Activated CD4-positive, alpha-beta T cell treated with anti-CD3 and anti-CD28 coated beads, Interleukin-2, amount 50 U/mL, for 24 hours (primary cell): Measurements from ENCODE around the gene INPP5D.
"Not testable (repeated sequence)": the region's sequence is repeated elsewhere in the genome, so short reads cannot be mapped to it uniquely, and the experiment has no call there.

Experiments
- DNase-seq, 2 donors: peaks; one replicate each; pipeline ENCODE4 v3.0.0-alpha.2; 2020; ENCODE audit warnings: low read depth in 1 of 2, low spot score in 1 of 2

Gene INPP5D

DNA sequence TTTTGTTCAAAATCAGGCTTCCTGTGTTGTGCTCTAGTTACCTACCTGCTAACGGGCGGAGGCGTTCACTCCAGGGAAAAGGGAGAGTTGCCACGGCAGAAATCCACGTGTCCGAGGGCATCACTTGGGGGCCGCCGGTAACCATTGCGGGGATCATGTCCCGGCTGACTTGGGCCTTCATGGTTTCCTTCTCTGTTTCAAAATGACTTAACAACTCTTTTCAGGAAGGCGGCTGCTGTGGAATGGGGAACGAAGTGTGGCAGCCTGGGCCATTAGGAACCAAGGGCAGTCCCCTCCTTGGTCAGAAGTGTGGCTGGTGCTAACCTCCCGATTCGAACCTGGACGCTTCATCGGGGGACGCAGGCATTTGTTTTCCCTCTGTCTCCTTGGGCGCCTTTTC is 56.8 kb downstream of the INPP5D start:
- no peak for DNase-seq

- no peak for DNase-seq
Observed at GRCh38 chr2:233117351-233117750, 57.2 kb downstream of the INPP5D start.

- no peak for DNase-seq
Observed at GRCh38 chr2:233117811-233118647, 57.9 kb downstream of the INPP5D start.

DNA sequence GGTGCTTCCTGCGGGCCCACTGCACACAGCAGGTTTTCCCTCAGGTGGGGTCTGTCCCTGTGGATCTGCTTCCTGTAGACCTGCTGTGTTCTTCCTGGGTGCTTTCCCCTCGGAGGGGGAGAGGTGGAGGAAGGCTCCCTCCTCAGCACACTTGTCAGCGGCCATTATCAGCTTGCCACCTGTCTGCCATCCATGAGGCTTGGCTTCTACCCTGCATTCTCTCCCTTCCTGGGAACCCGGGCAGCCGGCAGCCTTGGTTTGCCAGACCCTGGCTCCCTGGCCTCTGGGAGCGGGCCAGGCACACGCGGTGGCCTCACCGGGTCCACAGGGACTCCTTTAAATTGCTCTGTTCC is 58.5 kb downstream of the INPP5D start:
- DNase-seq, result no peak

DNA sequence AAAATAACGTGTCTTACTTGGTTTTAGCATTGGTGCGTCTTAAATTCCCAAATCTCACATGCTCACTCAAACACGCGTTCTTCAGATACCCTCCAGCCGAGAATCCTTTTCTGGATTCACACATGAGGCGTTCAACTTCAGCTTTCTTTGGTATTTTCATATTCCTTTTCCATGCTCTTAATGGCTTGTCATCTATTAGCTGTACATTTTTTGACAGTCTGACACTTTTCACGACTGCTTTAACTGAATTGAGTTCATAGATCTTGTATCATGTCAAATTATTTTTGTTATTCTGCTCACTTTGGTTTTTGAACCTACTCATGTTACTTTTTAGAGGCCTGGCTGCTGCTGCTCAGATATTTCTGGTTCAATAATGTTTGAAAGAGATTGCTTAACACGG is 59.0 kb downstream of the INPP5D start:
- DNase-seq, result no peak

- no peak for DNase-seq
Observed at GRCh38 chr2:233119806-233120205, 59.7 kb downstream of the INPP5D start.

GRCh38 chr2:233120459-233120858 is 60.3 kb downstream of the INPP5D start:
- DNase-seq, result no peak

DNA sequence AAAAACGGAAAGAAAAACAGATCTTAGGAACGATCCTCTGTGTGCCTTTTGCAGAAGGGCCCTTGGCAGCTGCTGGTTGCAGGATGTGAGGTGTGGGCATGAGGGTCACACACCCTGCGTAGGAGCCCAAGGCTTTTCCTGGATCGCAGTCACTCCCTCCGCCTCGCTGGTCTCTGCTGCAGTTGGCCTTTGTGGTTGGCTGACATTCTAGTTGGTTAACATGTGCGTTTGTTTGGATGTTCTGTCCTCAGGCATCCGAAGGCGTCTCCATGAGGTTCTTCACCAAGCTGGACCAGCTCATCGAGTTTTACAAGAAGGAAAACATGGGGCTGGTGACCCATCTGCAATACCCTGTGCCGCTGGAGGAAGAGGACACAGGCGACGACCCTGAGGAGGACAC is 61.7 kb downstream of the INPP5D start:
- DNase-seq, result no peak

DNA sequence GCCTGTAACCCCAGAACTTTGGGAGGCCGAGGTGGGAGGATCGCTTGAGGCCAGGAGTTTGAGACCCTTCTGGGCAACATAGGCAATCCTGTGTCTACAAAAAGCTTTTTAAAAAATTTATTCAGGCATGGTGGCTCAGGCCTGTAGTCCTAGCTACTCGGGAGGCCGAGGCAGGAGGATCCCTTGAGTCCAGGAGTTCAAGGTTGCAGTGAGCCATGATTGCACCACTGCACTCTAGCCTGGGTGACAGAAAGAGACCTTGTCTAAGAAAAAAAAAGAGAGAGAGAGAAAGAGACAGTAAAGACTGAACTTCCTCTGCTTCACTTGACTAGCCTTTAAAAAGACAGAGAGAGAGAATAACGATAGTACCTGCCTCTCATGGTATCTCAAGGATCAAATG is 62.4 kb downstream of the INPP5D start:
- no peak for DNase-seq

DNA sequence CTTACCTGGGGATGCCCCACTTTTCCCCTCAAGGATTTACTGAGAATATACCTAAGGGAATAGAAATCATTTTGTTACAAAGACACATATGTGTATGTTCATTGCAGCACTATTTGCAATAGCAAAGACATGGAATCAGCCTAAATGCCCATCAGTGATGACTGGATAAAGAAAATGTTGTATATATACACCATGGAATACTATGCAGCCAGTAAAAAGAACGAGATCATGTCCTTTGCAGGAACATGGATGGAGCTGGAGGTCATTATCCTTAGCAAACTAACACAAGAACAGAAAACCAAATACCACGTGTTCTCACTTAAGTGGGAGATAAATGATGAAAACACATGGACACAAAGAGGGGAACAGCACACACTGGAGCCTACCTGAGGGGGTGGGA is 63.4 kb downstream of the INPP5D start:
- DNase-seq, result not testable (repeated sequence)

DNA sequence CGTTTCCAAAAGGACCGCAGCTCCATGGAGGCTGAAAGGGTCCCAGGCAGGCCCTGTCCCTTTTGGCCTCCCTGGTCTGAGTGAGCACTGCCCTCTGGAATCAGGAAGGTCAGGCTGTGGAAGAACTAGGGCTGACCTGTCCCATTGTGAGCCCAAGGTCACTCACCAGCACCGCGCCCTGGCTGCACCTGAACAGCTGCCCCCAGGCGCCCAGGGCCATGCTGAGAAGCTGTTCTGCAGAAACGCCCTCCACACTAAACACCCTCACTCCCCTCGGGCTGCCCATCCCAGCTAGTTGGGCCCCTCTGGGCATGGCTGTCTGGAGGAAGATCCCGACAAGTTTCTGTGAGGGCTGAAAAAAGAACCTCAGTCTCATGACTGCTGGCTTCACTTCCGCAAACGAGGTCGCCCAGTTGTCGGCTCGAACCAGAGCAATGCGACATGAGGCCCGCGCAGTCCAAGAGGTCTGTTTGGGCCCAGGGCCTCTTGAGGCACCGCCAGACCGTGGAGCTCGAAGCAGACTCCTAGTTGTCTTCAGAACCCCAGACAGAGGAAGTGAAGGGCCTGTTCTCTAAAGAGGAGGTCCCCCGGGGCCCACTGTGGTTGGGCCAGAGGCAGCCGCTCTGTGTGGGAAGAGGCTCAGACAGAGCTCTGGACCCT is 64.4 kb downstream of the INPP5D start:
- no peak for DNase-seq

DNA sequence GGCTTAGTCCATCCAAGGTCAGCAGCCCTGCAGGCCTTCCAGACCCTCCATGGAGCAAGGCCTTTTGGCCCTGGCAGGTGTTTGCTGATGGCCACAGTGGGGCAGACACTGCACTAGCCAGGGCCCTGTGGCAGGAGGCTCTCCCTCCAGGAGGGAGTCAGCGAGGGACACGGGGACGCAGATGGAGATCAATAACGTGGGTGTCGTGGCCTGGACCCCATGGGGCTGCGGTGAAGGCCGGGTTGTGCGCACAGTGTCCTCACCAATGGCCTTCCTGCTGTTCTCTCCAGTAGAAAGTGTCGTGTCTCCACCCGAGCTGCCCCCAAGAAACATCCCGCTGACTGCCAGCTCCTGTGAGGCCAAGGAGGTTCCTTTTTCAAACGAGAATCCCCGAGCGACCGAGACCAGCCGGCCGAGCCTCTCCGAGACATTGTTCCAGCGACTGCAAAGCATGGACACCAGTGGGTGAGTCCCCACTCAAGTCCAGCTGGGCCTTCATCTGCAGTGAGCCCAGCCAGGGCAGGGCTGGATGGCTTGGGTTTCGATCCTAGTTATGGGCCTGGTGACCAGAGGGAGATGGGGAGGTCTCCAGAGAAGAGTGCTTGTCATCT is 65.4 kb downstream of the INPP5D start:
- DNase-seq, result no peak

- DNase-seq, result no peak
Observed at GRCh38 chr2:233129351-233129978, 69.3 kb downstream of the INPP5D start.

- no peak for DNase-seq
Observed at GRCh38 chr2:233130024-233130423, 69.9 kb downstream of the INPP5D start.

- no peak for DNase-seq
Observed at GRCh38 chr2:233130481-233131020, 70.4 kb downstream of the INPP5D start.

- no peak for DNase-seq
Observed at GRCh38 chr2:233131936-233132720, 72.0 kb downstream of the INPP5D start.

GRCh38 chr2:233133239-233133638 is 73.1 kb downstream of the INPP5D start:
- DNase-seq, result no peak

- DNase-seq, result no peak
Observed at GRCh38 chr2:233135421-233135820, 75.3 kb downstream of the INPP5D start.

GRCh38 chr2:233137040-233137439 is 76.9 kb downstream of the INPP5D start:
- no peak for DNase-seq

- DNase-seq, result no peak
Observed at GRCh38 chr2:233140077-233140585, 80.0 kb downstream of the INPP5D start.

DNA sequence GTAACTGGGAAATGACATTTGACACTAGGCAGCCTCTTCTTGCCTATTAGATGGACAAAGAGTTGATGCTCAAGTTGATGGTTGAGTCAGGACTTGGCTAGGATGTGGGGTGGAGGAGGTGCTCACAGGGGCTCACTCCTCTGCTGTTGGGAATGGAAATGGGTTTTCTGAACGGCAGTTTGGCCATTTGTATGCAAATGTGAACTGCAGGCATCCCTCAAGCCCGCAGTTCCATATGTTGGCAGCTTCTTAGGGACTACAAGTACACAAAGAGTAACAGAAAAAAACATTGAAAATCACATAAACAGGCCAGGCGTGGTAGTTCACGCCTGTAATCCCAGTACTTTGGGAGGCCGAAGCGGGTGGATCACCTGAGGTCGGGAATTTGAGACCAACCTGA is 80.8 kb downstream of the INPP5D start:
- no peak for DNase-seq
